ENCODE data around the gene STYXL1. TPM values are rescaled to one million over a fixed set of nuclear protein-coding genes. Genes with fewer than 3 reads are reported as not detected.

STYXL1 gene
- total and polyA plus RNA-seq, 4 donors: 16.4 to 27.5 (median 17.1) TPM

DNA sequence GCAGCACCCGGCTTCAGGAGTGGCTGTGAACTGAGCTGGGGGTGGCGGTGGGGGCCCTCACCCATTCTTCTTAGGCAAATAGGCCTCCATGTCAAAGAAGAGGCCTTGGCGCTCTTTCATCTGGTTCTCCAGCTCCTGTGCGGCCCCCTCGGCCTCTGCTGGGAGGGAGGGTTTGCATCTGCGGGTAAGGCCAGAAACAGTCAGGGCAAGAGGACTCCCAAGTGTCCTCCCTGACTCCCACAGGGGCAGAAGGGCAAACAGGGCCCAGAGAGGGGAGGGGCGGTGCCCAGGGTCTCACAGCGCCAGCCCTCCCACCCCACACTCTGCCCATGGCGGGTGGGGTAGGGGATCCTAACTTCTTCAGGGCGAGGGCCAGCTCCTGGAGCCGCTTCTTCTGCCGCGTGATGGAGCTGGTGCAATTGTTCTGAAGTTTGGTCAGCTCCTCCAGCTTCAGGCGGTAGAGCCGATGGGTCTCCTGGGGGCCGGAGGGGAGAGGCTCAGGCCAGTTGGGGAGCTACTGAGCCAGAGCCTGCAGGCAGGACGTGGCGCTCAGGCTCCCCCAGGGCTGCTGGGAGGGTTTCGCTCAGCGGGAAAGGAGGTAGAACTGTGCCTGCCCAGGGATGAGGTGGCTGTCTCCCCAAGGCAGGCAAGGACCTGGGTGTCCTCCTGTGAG is 55.6 kb downstream of the STYXL1 start:
- Histone ChIP-seq H3K36me3 (ENCODE audit: control insufficient read depth in 4 of 4, insufficient read depth in 3 of 4, low read depth in 1 of 4, low read length in 3 of 4) (peaks cover 0 to 7% (median 2%) of the 10 kb centered on the region in 4 donors), H3K27ac (ENCODE audit: low read depth in 1 of 2, low read length in 2 of 2) (no peak overlapping the region), H3K9ac (ENCODE audit: low read depth in 1 of 2, low read length in 2 of 2) (no peak overlapping the region), H3K9me3 (ENCODE audit: control insufficient read depth in 4 of 4, low read length in 3 of 4) (no peaks in the 10 kb centered on the region), H3K27me3 (ENCODE audit: control insufficient read depth in 4 of 4, insufficient read depth in 4 of 4, low read length in 3 of 4) (no peaks in the 10 kb centered on the region), H3K4me1 (ENCODE audit: control insufficient read depth in 4 of 4, insufficient read depth in 4 of 4, low read length in 3 of 4) (peaks cover 13 to 51% (median 27%) of the 10 kb centered on the region in 4 donors), H3K4me3 (ENCODE audit: low read depth in 1 of 3, low read length in 3 of 3) (no peak overlapping the region)
- TF ChIP-seq HNF4A (conservative IDR thresholded peaks at IDR 0.05): no peak
- TF ChIP-seq TAF1 (conservative IDR thresholded peaks at IDR 0.05): no peak
- no peak for TF ChIP-seq GABPA (IDR thresholded peaks at IDR 0.05 in 1 of 2, conservative IDR thresholded peaks at IDR 0.05 in 1 of 2)
- TF ChIP-seq NR2F2 (IDR thresholded peaks at IDR 0.05): no peak
- TF ChIP-seq, protein P1, sequence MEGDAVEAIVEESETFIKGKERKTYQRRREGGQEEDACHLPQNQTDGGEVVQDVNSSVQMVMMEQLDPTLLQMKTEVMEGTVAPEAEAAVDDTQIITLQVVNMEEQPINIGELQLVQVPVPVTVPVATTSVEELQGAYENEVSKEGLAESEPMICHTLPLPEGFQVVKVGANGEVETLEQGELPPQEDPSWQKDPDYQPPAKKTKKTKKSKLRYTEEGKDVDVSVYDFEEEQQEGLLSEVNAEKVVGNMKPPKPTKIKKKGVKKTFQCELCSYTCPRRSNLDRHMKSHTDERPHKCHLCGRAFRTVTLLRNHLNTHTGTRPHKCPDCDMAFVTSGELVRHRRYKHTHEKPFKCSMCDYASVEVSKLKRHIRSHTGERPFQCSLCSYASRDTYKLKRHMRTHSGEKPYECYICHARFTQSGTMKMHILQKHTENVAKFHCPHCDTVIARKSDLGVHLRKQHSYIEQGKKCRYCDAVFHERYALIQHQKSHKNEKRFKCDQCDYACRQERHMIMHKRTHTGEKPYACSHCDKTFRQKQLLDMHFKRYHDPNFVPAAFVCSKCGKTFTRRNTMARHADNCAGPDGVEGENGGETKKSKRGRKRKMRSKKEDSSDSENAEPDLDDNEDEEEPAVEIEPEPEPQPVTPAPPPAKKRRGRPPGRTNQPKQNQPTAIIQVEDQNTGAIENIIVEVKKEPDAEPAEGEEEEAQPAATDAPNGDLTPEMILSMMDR (IDR thresholded peaks at IDR 0.05; ENCODE audit: low read depth, low read length, missing input control): no peak
- TF ChIP-seq, protein P2, sequence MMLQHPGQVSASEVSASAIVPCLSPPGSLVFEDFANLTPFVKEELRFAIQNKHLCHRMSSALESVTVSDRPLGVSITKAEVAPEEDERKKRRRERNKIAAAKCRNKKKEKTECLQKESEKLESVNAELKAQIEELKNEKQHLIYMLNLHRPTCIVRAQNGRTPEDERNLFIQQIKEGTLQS (IDR thresholded peaks at IDR 0.05): no peak
- TF ChIP-seq HNF4G (IDR thresholded peaks at IDR 0.05): no peak
- TF ChIP-seq FOXA1 (IDR thresholded peaks at IDR 0.05): no peak
- TF ChIP-seq, protein P3, sequence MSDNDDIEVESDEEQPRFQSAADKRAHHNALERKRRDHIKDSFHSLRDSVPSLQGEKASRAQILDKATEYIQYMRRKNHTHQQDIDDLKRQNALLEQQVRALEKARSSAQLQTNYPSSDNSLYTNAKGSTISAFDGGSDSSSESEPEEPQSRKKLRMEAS (IDR thresholded peaks at IDR 0.05): no peak
- TF ChIP-seq FOXA2 (IDR thresholded peaks at IDR 0.05): no peak
- TF ChIP-seq, protein P4, sequence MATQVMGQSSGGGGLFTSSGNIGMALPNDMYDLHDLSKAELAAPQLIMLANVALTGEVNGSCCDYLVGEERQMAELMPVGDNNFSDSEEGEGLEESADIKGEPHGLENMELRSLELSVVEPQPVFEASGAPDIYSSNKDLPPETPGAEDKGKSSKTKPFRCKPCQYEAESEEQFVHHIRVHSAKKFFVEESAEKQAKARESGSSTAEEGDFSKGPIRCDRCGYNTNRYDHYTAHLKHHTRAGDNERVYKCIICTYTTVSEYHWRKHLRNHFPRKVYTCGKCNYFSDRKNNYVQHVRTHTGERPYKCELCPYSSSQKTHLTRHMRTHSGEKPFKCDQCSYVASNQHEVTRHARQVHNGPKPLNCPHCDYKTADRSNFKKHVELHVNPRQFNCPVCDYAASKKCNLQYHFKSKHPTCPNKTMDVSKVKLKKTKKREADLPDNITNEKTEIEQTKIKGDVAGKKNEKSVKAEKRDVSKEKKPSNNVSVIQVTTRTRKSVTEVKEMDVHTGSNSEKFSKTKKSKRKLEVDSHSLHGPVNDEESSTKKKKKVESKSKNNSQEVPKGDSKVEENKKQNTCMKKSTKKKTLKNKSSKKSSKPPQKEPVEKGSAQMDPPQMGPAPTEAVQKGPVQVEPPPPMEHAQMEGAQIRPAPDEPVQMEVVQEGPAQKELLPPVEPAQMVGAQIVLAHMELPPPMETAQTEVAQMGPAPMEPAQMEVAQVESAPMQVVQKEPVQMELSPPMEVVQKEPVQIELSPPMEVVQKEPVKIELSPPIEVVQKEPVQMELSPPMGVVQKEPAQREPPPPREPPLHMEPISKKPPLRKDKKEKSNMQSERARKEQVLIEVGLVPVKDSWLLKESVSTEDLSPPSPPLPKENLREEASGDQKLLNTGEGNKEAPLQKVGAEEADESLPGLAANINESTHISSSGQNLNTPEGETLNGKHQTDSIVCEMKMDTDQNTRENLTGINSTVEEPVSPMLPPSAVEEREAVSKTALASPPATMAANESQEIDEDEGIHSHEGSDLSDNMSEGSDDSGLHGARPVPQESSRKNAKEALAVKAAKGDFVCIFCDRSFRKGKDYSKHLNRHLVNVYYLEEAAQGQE (IDR thresholded peaks at IDR 0.05): no peak
- TF ChIP-seq SP1 (IDR thresholded peaks at IDR 0.05): no peak
- no peak for TF ChIP-seq EGR1 (IDR thresholded peaks at IDR 0.05; ENCODE audit: low read depth in 2 of 2)
- no peak for TF ChIP-seq YY1 (IDR thresholded peaks at IDR 0.05)
- no peak for TF ChIP-seq JUND (IDR thresholded peaks at IDR 0.05)
- WGBS: 95% methylated on average over 20 of the region's 20 CpGs
- no peak for DNase-seq (ENCODE audit: low spot score)

DNA sequence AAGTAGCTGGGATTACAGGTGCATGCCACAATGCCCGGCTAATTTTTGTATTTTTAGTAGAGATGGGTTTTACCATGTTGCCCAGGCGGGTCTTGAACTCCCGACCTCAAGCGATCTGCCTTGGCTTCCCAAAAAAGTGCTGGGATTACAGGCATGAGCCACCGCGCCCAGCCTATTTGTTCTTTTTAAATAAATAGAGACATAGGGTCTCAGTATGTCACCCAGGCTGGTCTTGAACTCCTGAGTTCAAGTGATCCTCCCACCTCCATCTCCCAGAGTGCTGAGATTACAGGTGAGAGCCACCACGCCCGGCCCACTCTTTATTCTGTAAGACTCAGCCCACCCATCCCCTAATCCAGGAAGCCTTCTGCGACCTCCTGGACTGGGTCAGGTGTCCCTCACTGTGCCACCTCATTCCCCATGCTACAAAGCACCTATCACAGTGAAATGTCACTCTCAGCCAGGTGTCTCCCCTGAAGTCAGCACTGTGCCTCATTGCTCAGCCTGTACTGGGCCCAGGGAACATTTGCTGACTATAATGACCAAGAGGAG is 56.2 kb downstream of the STYXL1 start:
- peaks cover 0 to 13% (median 7%) of the 10 kb centered on the region in 4 donors for H3K36me3 ChIP-seq (ENCODE audit: control insufficient read depth in 4 of 4, insufficient read depth in 3 of 4, low read depth in 1 of 4, low read length in 3 of 4)
- no peak for TF ChIP-seq RXRA (IDR thresholded peaks at IDR 0.05)
- TF ChIP-seq, protein P4 (IDR thresholded peaks at IDR 0.05): no peak
- no peak for TF ChIP-seq HNF4A (conservative IDR thresholded peaks at IDR 0.05)
- no peak for TF ChIP-seq SP1 (IDR thresholded peaks at IDR 0.05)
- TF ChIP-seq FOXA2 (IDR thresholded peaks at IDR 0.05): no peak
- TF ChIP-seq YY1 (IDR thresholded peaks at IDR 0.05): no peak
- TF ChIP-seq JUND (IDR thresholded peaks at IDR 0.05): no peak
- TF ChIP-seq NR2F2 (IDR thresholded peaks at IDR 0.05): no peak
- no peak for TF ChIP-seq RAD21 (IDR thresholded peaks at IDR 0.05)
- TF ChIP-seq GABPA (IDR thresholded peaks at IDR 0.05 in 1 of 2, conservative IDR thresholded peaks at IDR 0.05 in 1 of 2): no peak
- no peak overlapping the region for H3K27ac ChIP-seq (ENCODE audit: low read depth in 1 of 2, low read length in 2 of 2)
- no peaks in the 10 kb centered on the region for H3K27me3 ChIP-seq (ENCODE audit: control insufficient read depth in 4 of 4, insufficient read depth in 4 of 4, low read length in 3 of 4)
- peaks cover 13 to 51% (median 28%) of the 10 kb centered on the region in 4 donors for H3K4me1 ChIP-seq (ENCODE audit: control insufficient read depth in 4 of 4, insufficient read depth in 4 of 4, low read length in 3 of 4)
- H3K9me3 ChIP-seq (ENCODE audit: control insufficient read depth in 4 of 4, low read length in 3 of 4): no peaks in the 10 kb centered on the region
- H3K4me3 ChIP-seq (ENCODE audit: low read depth in 1 of 3, low read length in 3 of 3): no peak overlapping the region
- no peak overlapping the region for H3K9ac ChIP-seq (ENCODE audit: low read depth in 1 of 2, low read length in 2 of 2)
- WGBS: 94% methylated on average over 9 of the region's 9 CpGs
- DNase-seq (ENCODE audit: low spot score): no peak

All from liver (tissue), 9 donors.